Sigmoid colon (tissue), 7 donors: ENCODE results near the gene TRPM1. TPM values are rescaled to one million over a fixed set of nuclear protein-coding genes. Genes with fewer than 3 reads are reported as not detected.

Experiments used
- DNase-seq: peaks from one replicate; pipeline ENCODE4 v3.0.0-alpha.2; 2019
- H3K27ac ChIP-seq, 4 donors: fragments of 200-600 bp; sonication (generic); one replicate each; pipeline ENCODE4 v1.5.1; 2016 to 2019; ENCODE audit warnings: mild to moderate bottlenecking in 1 of 4
- H3K27me3 ChIP-seq, 3 donors: fragments of 200-600 bp; sonication (generic); one replicate each; pipeline ENCODE4 v1.5.1; 2019; ENCODE audit warnings: mild to moderate bottlenecking in 1 of 3
- H3K36me3 ChIP-seq, 4 donors: fragments of 200-600 bp; sonication (generic); one replicate each; pipeline ENCODE4 v1.5.1; 2016 to 2019
- H3K4me1 ChIP-seq, 4 donors: fragments of 200-600 bp; sonication (generic); one replicate each; pipeline ENCODE4 v1.5.1; 2017 to 2019
- H3K4me3 ChIP-seq, 4 donors: fragments of 200-600 bp; sonication (generic); one replicate each; pipeline ENCODE4 v1.5.1; 2017 to 2019; ENCODE audit warnings: mild to moderate bottlenecking in 2 of 4, moderate library complexity in 1 of 4
- H3K9me3 ChIP-seq, 4 donors: fragments of 200-600 bp in 3 of 4; sonication (generic) in 3 of 4; one replicate each; pipeline versions ENCODE4 v1.5.1 to v1.6.1; 2013 to 2019
- EP300 ChIP-seq, 4 donors: sonication (generic); formaldehyde crosslinking; IDR thresholded peaks; one replicate each; pipeline ENCODE4 v1.6.1; 2017; ENCODE audit warnings: antibody characterized with exemption in 4 of 4
- POLR2A ChIP-seq, 2 donors: fragments of 450-650 bp; IDR thresholded peaks; one replicate each; pipeline ENCODE4 v1.6.1; 2016; ENCODE audit warnings: antibody characterized with exemption in 2 of 2, mild to moderate bottlenecking in 2 of 2, moderate library complexity in 2 of 2
- POLR2AphosphoS5 ChIP-seq, 4 donors: sonication (generic); formaldehyde crosslinking; IDR thresholded peaks; one replicate each; pipeline ENCODE4 v1.6.1; 2017; ENCODE audit warnings: antibody characterized with exemption in 4 of 4
- WGBS, 2 donors: extraction: QIAGEN DNeasy Blood & Tissue Kit; methylation state at CpG; one replicate each; pipeline ENCODE4 v1.1.7; 2013; 5-methylcytosine and 5-hydroxymethylcytosine counted together
- intact Hi-C: fragments of 100-400 bp; cut with DNase I; formaldehyde crosslinking; loops from one replicate; pipeline ENCODE4 v1.15.1; 2023
- polyA plus RNA-seq, 3 donors: library from polyadenylated mRNA; stranded (reverse); fragments of 200-250 nt; gene quantifications; one replicate each; pipeline ENCODE4 v1.2.3, GENCODE V29; 2013
- total RNA-seq, 4 donors: library from RNA; depleted of rRNA; stranded (reverse); fragments of >200 nt; gene quantifications; one replicate each; pipeline ENCODE4 v1.1.0, GENCODE V29; 2016
- TF ChIP-seq, protein P1 (sequence below), 4 experiments: fragments of 450-650 bp in 3 of 4; fragments of 200-600 bp in 1 of 4; IDR thresholded peaks; one replicate each; pipeline ENCODE4 v1.5.1; 2016 to 2019; ENCODE audit warnings: antibody characterized with exemption in 4 of 4, mild to moderate bottlenecking in 3 of 4, moderate library complexity in 2 of 4
- donor health status: healthy with polysubstance abuse.
- donor health status: Bipolar disorder and iron deficiency.
- donor health status: healthy.

TRPM1 gene
- total and polyA plus RNA-seq, 7 donors, result 0.12 TPM; not detected in 6

DNA sequence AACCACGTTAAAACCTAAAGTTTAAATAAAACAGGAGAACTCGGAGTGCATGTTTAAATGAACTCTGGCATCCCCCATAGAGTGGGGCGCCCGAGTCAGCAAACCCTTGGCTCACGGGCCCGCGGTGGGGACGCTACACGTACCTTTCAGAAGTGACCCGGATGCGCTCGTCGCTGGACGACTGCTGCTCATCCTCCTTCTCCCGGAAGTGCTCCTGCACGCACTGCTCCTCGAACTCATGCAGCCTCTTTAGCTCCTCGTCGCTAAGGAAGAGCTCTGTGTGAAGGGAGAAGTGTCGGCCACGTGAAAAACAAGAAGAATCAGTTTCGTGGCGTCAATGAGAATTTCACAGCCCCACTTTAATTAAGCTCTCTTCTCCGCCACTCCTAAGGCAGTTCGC, 75.5 kb downstream of the TRPM1 start:
- intact Hi-C loops, result no loop called here
- H3K27ac ChIP-seq, result no peak overlapping the region
- DNase-seq, result no peak
- no peak for TF ChIP-seq POLR2A (IDR thresholded peaks at IDR 0.05)
- TF ChIP-seq EP300 (IDR thresholded peaks at IDR 0.05), result no peak
- TF ChIP-seq POLR2AphosphoS5 (IDR thresholded peaks at IDR 0.05), result no peak
- TF ChIP-seq, protein P1, sequence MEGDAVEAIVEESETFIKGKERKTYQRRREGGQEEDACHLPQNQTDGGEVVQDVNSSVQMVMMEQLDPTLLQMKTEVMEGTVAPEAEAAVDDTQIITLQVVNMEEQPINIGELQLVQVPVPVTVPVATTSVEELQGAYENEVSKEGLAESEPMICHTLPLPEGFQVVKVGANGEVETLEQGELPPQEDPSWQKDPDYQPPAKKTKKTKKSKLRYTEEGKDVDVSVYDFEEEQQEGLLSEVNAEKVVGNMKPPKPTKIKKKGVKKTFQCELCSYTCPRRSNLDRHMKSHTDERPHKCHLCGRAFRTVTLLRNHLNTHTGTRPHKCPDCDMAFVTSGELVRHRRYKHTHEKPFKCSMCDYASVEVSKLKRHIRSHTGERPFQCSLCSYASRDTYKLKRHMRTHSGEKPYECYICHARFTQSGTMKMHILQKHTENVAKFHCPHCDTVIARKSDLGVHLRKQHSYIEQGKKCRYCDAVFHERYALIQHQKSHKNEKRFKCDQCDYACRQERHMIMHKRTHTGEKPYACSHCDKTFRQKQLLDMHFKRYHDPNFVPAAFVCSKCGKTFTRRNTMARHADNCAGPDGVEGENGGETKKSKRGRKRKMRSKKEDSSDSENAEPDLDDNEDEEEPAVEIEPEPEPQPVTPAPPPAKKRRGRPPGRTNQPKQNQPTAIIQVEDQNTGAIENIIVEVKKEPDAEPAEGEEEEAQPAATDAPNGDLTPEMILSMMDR (IDR thresholded peaks at IDR 0.05), result no peak
- no peaks in the 10 kb centered on the region for H3K27me3 ChIP-seq
- H3K9me3 ChIP-seq, result no peaks in the 10 kb centered on the region
- peaks cover 0 to 9% (median 4%) of the 10 kb centered on the region in 4 donors for H3K4me1 ChIP-seq
- no peaks in the 10 kb centered on the region for H3K36me3 ChIP-seq
- 94 to 96% methylated on average over 25 of the region's 25 CpGs for WGBS, 2 donors
- H3K4me3 ChIP-seq, result no peak overlapping the region

DNA sequence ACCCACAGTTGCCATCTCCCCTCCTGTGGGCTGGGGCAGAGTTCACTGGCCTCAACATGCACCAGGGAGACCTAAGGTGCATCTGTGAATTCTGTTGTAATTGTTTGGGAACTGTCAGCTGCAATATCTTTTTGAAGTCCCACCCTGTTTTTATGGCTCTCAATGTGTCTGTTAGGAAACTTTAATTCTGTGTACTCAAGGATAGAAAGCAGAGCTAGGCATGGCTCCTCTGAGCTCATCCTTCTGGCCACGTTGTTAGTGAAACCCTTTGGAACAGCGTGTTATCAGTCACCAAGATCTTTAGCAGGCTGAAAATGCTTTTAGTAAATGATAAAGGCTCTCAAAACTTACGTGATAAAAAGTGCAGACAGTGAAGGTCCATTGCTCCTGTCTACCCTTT, 76.5 kb downstream of the TRPM1 start:
- no peaks in the 10 kb centered on the region for H3K36me3 ChIP-seq
- WGBS, 2 donors, result 8 to 44% methylated on average over 3 of the region's 3 CpGs
- TF ChIP-seq POLR2A (IDR thresholded peaks at IDR 0.05) (no peak), POLR2AphosphoS5 (IDR thresholded peaks at IDR 0.05) (no peak), EP300 (IDR thresholded peaks at IDR 0.05) (no peak)
- TF ChIP-seq, protein P1 (IDR thresholded peaks at IDR 0.05), result no peak

DNA sequence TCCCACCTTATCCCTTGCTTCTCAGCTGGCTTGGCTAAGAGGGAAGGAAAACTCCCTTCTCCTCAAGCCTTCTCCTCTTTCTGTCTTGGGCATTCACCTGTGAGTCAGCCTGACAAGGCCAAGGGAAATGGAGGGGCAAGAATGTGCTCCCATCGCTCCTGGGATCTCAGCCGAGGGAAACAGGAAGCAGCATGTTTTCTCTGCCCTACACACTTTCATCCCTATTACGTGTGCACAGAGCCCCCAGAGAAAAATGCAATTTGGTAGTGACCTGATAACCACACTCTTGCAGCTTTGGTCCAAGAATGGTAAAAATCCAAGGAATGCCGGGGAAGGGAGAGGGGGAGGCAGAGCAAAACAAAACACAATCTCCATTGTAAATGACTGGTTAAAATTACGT, 77.2 kb downstream of the TRPM1 start:
- no peak for DNase-seq
- Histone ChIP-seq H3K27me3 (no peaks in the 10 kb centered on the region), H3K4me3 (no peak overlapping the region), H3K27ac (no peak overlapping the region), H3K4me1 (peaks cover 0 to 9% (median 4%) of the 10 kb centered on the region in 4 donors), H3K36me3 (no peaks in the 10 kb centered on the region), H3K9me3 (no peaks in the 10 kb centered on the region)
- intact Hi-C loops, result no loop called here
- WGBS, 2 donors, result 10 to 49% methylated on average over 5 of the region's 5 CpGs
- TF ChIP-seq, protein P1 (IDR thresholded peaks at IDR 0.05), result no peak
- TF ChIP-seq EP300 (IDR thresholded peaks at IDR 0.05), result no peak
- TF ChIP-seq POLR2AphosphoS5 (IDR thresholded peaks at IDR 0.05), result no peak
- TF ChIP-seq POLR2A (IDR thresholded peaks at IDR 0.05), result no peak

More for the DNA sequence above, 76.5 kb downstream of the TRPM1 start:
- DNase-seq, result no peak
- Histone ChIP-seq H3K27ac (no peak overlapping the region), H3K9me3 (no peaks in the 10 kb centered on the region), H3K4me1 (peaks cover 0 to 9% (median 4%) of the 10 kb centered on the region in 4 donors), H3K4me3 (no peak overlapping the region), H3K27me3 (no peaks in the 10 kb centered on the region)
- intact Hi-C loops, result no loop called here

DNA sequence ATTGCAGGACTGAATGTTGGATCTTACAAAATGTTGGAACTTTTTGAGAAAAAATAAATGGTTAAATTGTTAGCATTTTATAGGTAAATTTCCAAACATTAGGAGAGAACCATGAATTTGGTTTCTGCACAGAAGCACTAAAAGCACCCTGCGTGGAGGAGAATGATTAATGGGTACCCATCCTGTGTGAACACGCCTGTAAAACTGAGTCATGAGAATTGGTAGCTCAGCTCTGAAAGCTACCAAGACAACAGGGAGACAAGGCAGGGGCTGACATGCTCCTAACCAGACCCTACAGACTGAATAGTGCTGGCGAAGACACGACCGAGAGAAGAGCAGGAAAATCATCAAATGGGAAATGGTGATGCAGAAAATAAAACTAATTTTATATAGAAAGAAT, 77.7 kb downstream of the TRPM1 start:
- Histone ChIP-seq H3K27ac (no peak overlapping the region), H3K36me3 (no peaks in the 10 kb centered on the region), H3K27me3 (no peaks in the 10 kb centered on the region), H3K4me3 (no peak overlapping the region), H3K9me3 (no peaks in the 10 kb centered on the region), H3K4me1 (peaks cover 0 to 9% (median 4%) of the 10 kb centered on the region in 4 donors)
- no peak for DNase-seq
- intact Hi-C loops, result no loop called here
- TF ChIP-seq EP300 (IDR thresholded peaks at IDR 0.05) (no peak), POLR2A (IDR thresholded peaks at IDR 0.05) (no peak), POLR2AphosphoS5 (IDR thresholded peaks at IDR 0.05) (no peak)
- TF ChIP-seq, protein P1 (IDR thresholded peaks at IDR 0.05), result no peak
- 93 to 94% methylated on average over 5 of the region's 5 CpGs for WGBS, 2 donors

DNA sequence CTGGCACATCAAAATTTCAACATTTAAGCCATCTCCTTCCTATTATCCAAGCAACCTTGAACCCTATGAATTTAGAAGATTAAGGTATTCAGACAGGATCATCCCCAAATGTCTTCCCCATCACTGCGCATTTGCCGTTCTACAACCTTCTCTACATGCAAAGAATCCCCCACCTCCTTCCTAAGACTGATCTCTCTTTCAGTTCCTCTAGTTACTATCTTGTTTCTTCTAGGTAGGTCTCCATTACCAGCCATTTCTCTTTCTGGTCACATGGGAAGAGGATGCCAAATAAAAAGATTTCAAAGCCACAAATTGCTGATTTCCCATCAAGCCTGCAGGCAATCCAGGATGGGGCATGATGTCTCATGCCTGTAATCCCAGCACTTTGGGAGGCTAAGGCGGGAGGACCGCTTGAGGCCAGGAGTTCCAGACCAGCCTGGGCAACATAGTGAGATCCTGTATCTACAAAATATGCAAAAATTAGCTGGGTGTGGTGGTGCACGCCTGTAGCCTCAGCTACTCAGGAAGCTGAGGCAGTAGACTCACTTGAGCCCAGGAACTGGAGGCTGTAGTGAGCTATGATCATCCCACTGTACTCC, 80.4 kb downstream of the TRPM1 start:
- H3K27me3 ChIP-seq, result no peaks in the 10 kb centered on the region
- no peaks in the 10 kb centered on the region for H3K36me3 ChIP-seq
- DNase-seq, result no peak
- TF ChIP-seq, protein P1 (IDR thresholded peaks at IDR 0.05), result no peak
- TF ChIP-seq POLR2A (IDR thresholded peaks at IDR 0.05) (no peak), EP300 (IDR thresholded peaks at IDR 0.05) (no peak), POLR2AphosphoS5 (IDR thresholded peaks at IDR 0.05) (no peak)
- H3K27ac ChIP-seq, result no peak overlapping the region
- H3K4me1 ChIP-seq, result peaks cover 0 to 9% (median 4%) of the 10 kb centered on the region in 4 donors
- no peaks in the 10 kb centered on the region for H3K9me3 ChIP-seq
- intact Hi-C loops, result no loop called here
- 86 to 95% methylated on average over 5 of the region's 5 CpGs for WGBS, 2 donors
- no peak overlapping the region for H3K4me3 ChIP-seq
